Astrocyte (in vitro differentiated cells and primary cell): Measurements from ENCODE around the gene IFT43. TPM values are rescaled to one million over a fixed set of nuclear protein-coding genes. Genes with fewer than 3 reads are reported as not detected.

Source experiments
- DNase-seq: peaks from one replicate; pipeline ENCODE4 v3.0.0-alpha.2; 2010; ENCODE audit warnings: low read depth
- FAIRE-seq: peaks from 2 replicates; lab custom pipeline; 2011; peaks lifted over from hg19 to GRCh38; lab: Jason Lieb, UNC
- H2AFZ ChIP-seq: 2 replicates; pipeline ENCODE4 v1.6.0; 2012; ENCODE audit warnings: low read depth, low read length, inconsistent platforms
- H3K27ac ChIP-seq: 2 replicates; pipeline ENCODE4 v1.5.1; 2011; ENCODE audit warnings: low read depth, low read length, inconsistent platforms
- H3K27me3 ChIP-seq: 2 replicates; pipeline ENCODE4 v1.6.0; 2011; ENCODE audit warnings: low read length, inconsistent platforms; ENCODE audit not compliant: insufficient read depth
- H3K36me3 ChIP-seq: 2 replicates; pipeline ENCODE4 v1.5.1; 2011; ENCODE audit warnings: low read length, inconsistent platforms; ENCODE audit not compliant: insufficient read depth
- H3K4me1 ChIP-seq: 2 replicates; pipeline ENCODE4 v1.5.1; 2011; ENCODE audit warnings: low read length, inconsistent platforms; ENCODE audit not compliant: insufficient read depth
- H3K4me2 ChIP-seq: 2 replicates; pipeline ENCODE4 v1.6.0; 2012; ENCODE audit warnings: low read length, inconsistent platforms
- H3K4me3 ChIP-seq: 2 replicates; pipeline ENCODE4 v1.5.1; 2011; ENCODE audit warnings: low read depth, mild to moderate bottlenecking, low read length, inconsistent platforms; ENCODE audit not compliant: insufficient read depth
- H3K79me2 ChIP-seq: 2 replicates; pipeline ENCODE4 v1.6.0; 2012; ENCODE audit warnings: mild to moderate bottlenecking, low read length, inconsistent platforms; ENCODE audit not compliant: insufficient read depth
- H3K9ac ChIP-seq: 2 replicates; pipeline ENCODE4 v1.6.0; 2012; ENCODE audit warnings: mild to moderate bottlenecking, low read length, inconsistent platforms
- H3K9me3 ChIP-seq: 2 replicates; pipeline ENCODE4 v1.5.1; 2012; ENCODE audit warnings: low read depth, mild to moderate bottlenecking, low read length, inconsistent platforms; ENCODE audit not compliant: insufficient read depth
- H4K20me1 ChIP-seq: 2 replicates; pipeline ENCODE4 v1.6.0; 2012; ENCODE audit warnings: low read length, inconsistent platforms; ENCODE audit not compliant: insufficient read depth
- H3K27ac Mint-ChIP-seq: one replicate; pipeline ENCODE4 v1.8.0; 2021; ENCODE audit warnings: mild to moderate bottlenecking, mixed read lengths; ENCODE audit not compliant: unreplicated experiment
- H3K27me3 Mint-ChIP-seq: one replicate; pipeline ENCODE4 v1.8.0; 2021; ENCODE audit warnings: low read depth, mixed read lengths; ENCODE audit not compliant: unreplicated experiment
- H3K36me3 Mint-ChIP-seq: one replicate; pipeline ENCODE4 v1.8.0; 2021; ENCODE audit warnings: low read depth, mixed read lengths; ENCODE audit not compliant: unreplicated experiment
- H3K4me1 Mint-ChIP-seq: one replicate; pipeline ENCODE4 v1.8.0; 2021; ENCODE audit warnings: low read depth, mixed read lengths; ENCODE audit not compliant: unreplicated experiment
- H3K4me3 Mint-ChIP-seq: one replicate; pipeline ENCODE4 v1.8.0; 2021; ENCODE audit warnings: mild to moderate bottlenecking, moderate library complexity, mixed read lengths; ENCODE audit not compliant: unreplicated experiment
- H3K9me3 Mint-ChIP-seq: one replicate; pipeline ENCODE4 v1.8.0; 2021; ENCODE audit warnings: mild to moderate bottlenecking, mixed read lengths; ENCODE audit not compliant: unreplicated experiment
- EZH2 ChIP-seq: IDR thresholded peaks from 2 replicates; pipeline ENCODE4 v1.6.1; 2012; ENCODE audit warnings: mild to moderate bottlenecking, low read length, inconsistent platforms; ENCODE audit not compliant: insufficient read depth
- total RNA-seq: library from RNA; stranded (reverse); gene quantifications from 2 replicates; pipeline ENCODE4 v1.2.1, GENCODE V29; 2021
- TF ChIP-seq, protein P1 (sequence below): IDR thresholded peaks from 2 replicates; pipeline ENCODE4 v1.5.1; 2011; ENCODE audit warnings: low read depth, mild to moderate bottlenecking, inconsistent platforms, low read length, moderate library complexity; ENCODE audit not compliant: insufficient read depth

Gene IFT43
- total RNA-seq, 1 donor from 2014 or later: 29.4 TPM

- FAIRE-seq: no peak
- H3K4me3 ChIP-seq: no peak overlapping the region
These were observed 99.8 kb downstream of the IFT43 start for GRCh38 chr14:76085358-76085757.

DNA sequence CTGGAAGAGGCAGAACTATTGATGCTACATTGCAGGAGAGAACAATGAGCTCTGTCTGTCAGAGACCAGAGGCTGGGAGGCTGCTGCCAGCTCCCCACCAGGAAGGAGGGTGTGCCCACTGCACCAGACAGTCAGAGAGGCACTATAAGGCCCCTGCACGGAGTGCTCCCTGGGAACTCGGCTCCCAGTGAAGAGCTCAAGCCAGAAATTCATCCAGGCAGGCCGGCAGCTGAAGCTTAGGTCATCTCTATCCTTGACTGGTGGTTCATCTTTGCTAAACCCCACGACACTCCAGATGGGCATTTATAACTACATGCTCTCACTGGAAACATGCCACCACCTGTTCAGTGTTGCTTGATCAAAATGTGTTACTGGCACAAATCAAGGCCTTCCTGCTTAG lies 101.1 kb downstream of the IFT43 start:
- H3K36me3 ChIP-seq: no peaks in the 10 kb centered on the region
- H3K4me1 ChIP-seq: no peaks in the 10 kb centered on the region
- TF ChIP-seq, protein P1, sequence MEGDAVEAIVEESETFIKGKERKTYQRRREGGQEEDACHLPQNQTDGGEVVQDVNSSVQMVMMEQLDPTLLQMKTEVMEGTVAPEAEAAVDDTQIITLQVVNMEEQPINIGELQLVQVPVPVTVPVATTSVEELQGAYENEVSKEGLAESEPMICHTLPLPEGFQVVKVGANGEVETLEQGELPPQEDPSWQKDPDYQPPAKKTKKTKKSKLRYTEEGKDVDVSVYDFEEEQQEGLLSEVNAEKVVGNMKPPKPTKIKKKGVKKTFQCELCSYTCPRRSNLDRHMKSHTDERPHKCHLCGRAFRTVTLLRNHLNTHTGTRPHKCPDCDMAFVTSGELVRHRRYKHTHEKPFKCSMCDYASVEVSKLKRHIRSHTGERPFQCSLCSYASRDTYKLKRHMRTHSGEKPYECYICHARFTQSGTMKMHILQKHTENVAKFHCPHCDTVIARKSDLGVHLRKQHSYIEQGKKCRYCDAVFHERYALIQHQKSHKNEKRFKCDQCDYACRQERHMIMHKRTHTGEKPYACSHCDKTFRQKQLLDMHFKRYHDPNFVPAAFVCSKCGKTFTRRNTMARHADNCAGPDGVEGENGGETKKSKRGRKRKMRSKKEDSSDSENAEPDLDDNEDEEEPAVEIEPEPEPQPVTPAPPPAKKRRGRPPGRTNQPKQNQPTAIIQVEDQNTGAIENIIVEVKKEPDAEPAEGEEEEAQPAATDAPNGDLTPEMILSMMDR: no peak
- TF ChIP-seq EZH2: no peak
- H2AFZ ChIP-seq: no peak overlapping the region
- H3K4me1 Mint-ChIP-seq: peaks cover 2% of the 10 kb centered on the region
- H3K9me3 Mint-ChIP-seq: peaks cover 3% of the 10 kb centered on the region
- no peak overlapping the region for H3K4me3 ChIP-seq
- H3K9me3 ChIP-seq: no peaks in the 10 kb centered on the region
- H3K27ac Mint-ChIP-seq: no peak overlapping the region
- no peaks in the 10 kb centered on the region for H3K79me2 ChIP-seq
- peaks cover 3% of the 10 kb centered on the region for H3K27me3 ChIP-seq
- H3K4me3 Mint-ChIP-seq: no peak overlapping the region
- H3K27ac ChIP-seq: no peak overlapping the region
- H3K27me3 Mint-ChIP-seq: peaks cover 37% of the 10 kb centered on the region
- FAIRE-seq (no peak), DNase-seq (no peak)
- no peak overlapping the region for H3K9ac ChIP-seq
- no peak overlapping the region for H3K4me2 ChIP-seq
- H3K36me3 Mint-ChIP-seq: peaks cover 22% of the 10 kb centered on the region
- H4K20me1 ChIP-seq: no peaks in the 10 kb centered on the region

More at GRCh38 chr14:76085358-76085757, 99.8 kb downstream of the IFT43 start:
- Mint-ChIP-seq H3K4me1 (peaks cover 2% of the 10 kb centered on the region), H3K36me3 (peaks cover 22% of the 10 kb centered on the region), H3K4me3 (no peak overlapping the region), H3K27ac (no peak overlapping the region), H3K27me3 (peaks cover 26% of the 10 kb centered on the region), H3K9me3 (peaks cover 5% of the 10 kb centered on the region)
- Histone ChIP-seq H3K27ac (no peak overlapping the region), H3K4me2 (no peak overlapping the region), H2AFZ (no peak overlapping the region), H3K36me3 (no peaks in the 10 kb centered on the region), H3K9ac (no peak overlapping the region), H3K27me3 (peaks cover 3% of the 10 kb centered on the region), H3K9me3 (no peaks in the 10 kb centered on the region), H4K20me1 (no peaks in the 10 kb centered on the region), H3K79me2 (no peaks in the 10 kb centered on the region), H3K4me1 (no peaks in the 10 kb centered on the region)
- DNase-seq: no peak
- TF ChIP-seq, protein P1: no peak
- no peak for TF ChIP-seq EZH2

DNA sequence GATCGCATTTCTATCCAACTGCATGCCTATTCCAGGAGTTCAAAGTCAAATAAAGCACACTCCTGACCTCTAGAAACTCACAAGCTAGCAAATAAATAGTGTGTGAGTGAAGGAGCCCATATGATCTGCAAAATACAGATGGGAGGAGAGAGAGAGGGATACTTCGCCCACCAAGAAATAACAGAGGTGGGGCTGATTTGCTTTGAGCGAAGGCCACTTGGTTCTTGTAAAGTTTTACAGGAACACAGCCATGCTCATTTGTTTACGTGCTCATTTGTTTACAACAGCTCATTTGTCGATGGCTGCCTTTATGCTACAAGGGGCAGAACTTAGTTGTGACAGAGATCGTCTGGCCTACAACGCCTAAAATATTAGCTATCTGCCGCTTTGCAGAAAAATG lies 102.8 kb downstream of the IFT43 start:
- H3K27ac Mint-ChIP-seq: no peak overlapping the region
- TF ChIP-seq, protein P1: no peak
- no peak for TF ChIP-seq EZH2
- Histone ChIP-seq H3K9ac (no peak overlapping the region), H2AFZ (no peak overlapping the region), H3K27ac (no peak overlapping the region), H3K27me3 (peaks cover 3% of the 10 kb centered on the region), H3K4me2 (no peak overlapping the region), H4K20me1 (no peaks in the 10 kb centered on the region), H3K9me3 (no peaks in the 10 kb centered on the region), H3K4me3 (no peak overlapping the region), H3K36me3 (no peaks in the 10 kb centered on the region), H3K79me2 (no peaks in the 10 kb centered on the region), H3K4me1 (no peaks in the 10 kb centered on the region)
- no peaks in the 10 kb centered on the region for H3K9me3 Mint-ChIP-seq
- H3K27me3 Mint-ChIP-seq: peaks cover 49% of the 10 kb centered on the region
- no peak overlapping the region for H3K4me3 Mint-ChIP-seq
- DNase-seq (no peak), FAIRE-seq (no peak)
- peaks cover 10% of the 10 kb centered on the region for H3K36me3 Mint-ChIP-seq
- peaks cover 2% of the 10 kb centered on the region for H3K4me1 Mint-ChIP-seq
